K562 (cell line): ENCODE data around the gene SORCS1.

ENCODE experiments used
- ATF7 ChIP-seq: fragments of 450-650 bp; IDR thresholded peaks from 2 replicates; pipeline ENCODE4 v1.7.1; 2014; ENCODE audit warnings: mild to moderate bottlenecking, moderate library complexity
- CBX3 ChIP-seq, 2 experiments: IDR thresholded peaks; 1 replicate in 1 of 2; 2 replicates in 1 of 2; pipeline ENCODE4 v1.6.1; 2012; ENCODE audit warnings: inconsistent platforms in 2 of 2, low read length in 2 of 2, borderline replicate concordance in 1 of 2, control low read depth in 1 of 2
- EP300 ChIP-seq: IDR thresholded peaks from 2 replicates; pipeline ENCODE4 v1.6.1; 2012; ENCODE audit warnings: low read length, improper control_type of control experiment
- EZH2 ChIP-seq: IDR thresholded peaks from 2 replicates; pipeline ENCODE4 v1.6.1; 2012; ENCODE audit warnings: low read depth, mild to moderate bottlenecking, inconsistent platforms, low read length, borderline replicate concordance
- NR1H2 ChIP-seq: sonication (generic); formaldehyde crosslinking; IDR thresholded peaks from 2 replicates; pipeline ENCODE4 v1.4.0; 2020; ENCODE audit warnings: mild to moderate bottlenecking, missing genetic modification reagents
- RHOXF2B ChIP-seq: fragments of 250-450 bp; sonication (Bioruptor Pico); conservative IDR thresholded peaks from 2 replicates; pipeline ENCODE4 v1.5.1; 2021
- TEAD1 ChIP-seq, 2 experiments: fragments of 450-650 bp in 1 of 2; sonication (generic) in 1 of 2; formaldehyde crosslinking; IDR thresholded peaks; 2 replicates each; pipeline versions ENCODE4 v1.4.0 to v1.8.0; 2020 to 2022; ENCODE audit warnings: mild to moderate bottlenecking in 2 of 2, missing genetic modification reagents in 1 of 2
- ZNF133 ChIP-seq: fragments of 250-450 bp; sonication (Bioruptor Pico); IDR thresholded peaks from 2 replicates; pipeline ENCODE4 v1.4.0; 2020; ENCODE audit warnings: mild to moderate bottlenecking
- TF ChIP-seq, protein P1 (sequence below), 2 experiments: IDR thresholded peaks; 2 replicates each; pipeline ENCODE4 v1.6.1; 2012; ENCODE audit warnings: improper control_type of control experiment in 2 of 2, low read depth in 2 of 2, low read length in 2 of 2, borderline replicate concordance in 1 of 2
- TF ChIP-seq, protein P2 (sequence below): fragments of 450-650 bp; IDR thresholded peaks from 2 replicates; pipeline ENCODE4 v1.6.1; 2017; ENCODE audit warnings: antibody characterized with exemption, mild to moderate bottlenecking

DNA sequence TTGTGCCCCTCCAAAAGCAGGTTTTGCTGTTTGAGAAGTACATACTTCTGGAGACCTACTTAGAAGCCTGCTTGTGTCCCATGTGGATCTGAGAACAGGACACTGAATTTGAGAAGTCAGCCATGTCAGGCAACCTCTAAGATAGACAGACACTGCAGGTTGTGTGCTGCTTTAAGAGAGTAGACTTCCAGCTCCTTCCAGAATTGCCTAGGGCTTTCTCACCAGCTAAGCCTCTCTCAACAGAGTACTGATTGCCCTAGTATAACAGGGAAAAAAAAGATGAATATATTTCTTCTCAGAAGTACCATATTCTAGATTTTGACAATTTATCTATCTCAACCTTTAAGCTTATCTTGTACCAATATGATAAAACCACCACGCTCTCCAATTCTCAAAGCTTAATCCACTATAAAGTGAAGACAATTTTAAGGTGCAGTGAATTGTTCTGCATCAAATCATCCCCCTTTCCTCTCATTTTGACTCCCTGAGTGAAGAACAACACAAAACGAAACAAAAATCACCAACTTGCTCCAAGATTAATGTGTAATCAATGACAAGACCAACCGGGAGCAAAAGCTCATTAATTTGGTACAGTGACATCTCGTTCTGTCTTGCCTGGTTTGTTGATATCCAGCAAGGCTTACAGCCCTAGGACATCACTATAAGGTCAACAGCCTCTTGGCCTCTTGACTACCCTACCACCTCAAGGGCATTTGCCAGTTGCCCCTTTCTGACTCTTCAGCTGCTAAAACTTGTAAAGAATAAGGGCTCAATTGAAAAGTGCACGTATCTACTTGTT is 214.6 kb downstream of the SORCS1 start:
- TF ChIP-seq ATF7 (no peak), EP300 (no peak), EZH2 (no peak), ZNF133 (no peak), NR1H2 (CRISPR knock-in tag) (no peak), TEAD1 (CRISPR knock-in tag; IDR thresholded peaks at IDR 0.05) (no peak), RHOXF2B (CRISPR knock-in tag) (no peak), CBX3 (IDR thresholded peaks at IDR 0.05; ENCODE audit: borderline replicate concordance in 1 of 2, low read length in 2 of 2) (no peak)
- TF ChIP-seq, protein P1, sequence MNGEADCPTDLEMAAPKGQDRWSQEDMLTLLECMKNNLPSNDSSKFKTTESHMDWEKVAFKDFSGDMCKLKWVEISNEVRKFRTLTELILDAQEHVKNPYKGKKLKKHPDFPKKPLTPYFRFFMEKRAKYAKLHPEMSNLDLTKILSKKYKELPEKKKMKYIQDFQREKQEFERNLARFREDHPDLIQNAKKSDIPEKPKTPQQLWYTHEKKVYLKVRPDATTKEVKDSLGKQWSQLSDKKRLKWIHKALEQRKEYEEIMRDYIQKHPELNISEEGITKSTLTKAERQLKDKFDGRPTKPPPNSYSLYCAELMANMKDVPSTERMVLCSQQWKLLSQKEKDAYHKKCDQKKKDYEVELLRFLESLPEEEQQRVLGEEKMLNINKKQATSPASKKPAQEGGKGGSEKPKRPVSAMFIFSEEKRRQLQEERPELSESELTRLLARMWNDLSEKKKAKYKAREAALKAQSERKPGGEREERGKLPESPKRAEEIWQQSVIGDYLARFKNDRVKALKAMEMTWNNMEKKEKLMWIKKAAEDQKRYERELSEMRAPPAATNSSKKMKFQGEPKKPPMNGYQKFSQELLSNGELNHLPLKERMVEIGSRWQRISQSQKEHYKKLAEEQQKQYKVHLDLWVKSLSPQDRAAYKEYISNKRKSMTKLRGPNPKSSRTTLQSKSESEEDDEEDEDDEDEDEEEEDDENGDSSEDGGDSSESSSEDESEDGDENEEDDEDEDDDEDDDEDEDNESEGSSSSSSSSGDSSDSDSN (IDR thresholded peaks at IDR 0.05; ENCODE audit: borderline replicate concordance in 1 of 2, low read depth in 2 of 2, low read length in 2 of 2): no peak
- TF ChIP-seq, protein P2, sequence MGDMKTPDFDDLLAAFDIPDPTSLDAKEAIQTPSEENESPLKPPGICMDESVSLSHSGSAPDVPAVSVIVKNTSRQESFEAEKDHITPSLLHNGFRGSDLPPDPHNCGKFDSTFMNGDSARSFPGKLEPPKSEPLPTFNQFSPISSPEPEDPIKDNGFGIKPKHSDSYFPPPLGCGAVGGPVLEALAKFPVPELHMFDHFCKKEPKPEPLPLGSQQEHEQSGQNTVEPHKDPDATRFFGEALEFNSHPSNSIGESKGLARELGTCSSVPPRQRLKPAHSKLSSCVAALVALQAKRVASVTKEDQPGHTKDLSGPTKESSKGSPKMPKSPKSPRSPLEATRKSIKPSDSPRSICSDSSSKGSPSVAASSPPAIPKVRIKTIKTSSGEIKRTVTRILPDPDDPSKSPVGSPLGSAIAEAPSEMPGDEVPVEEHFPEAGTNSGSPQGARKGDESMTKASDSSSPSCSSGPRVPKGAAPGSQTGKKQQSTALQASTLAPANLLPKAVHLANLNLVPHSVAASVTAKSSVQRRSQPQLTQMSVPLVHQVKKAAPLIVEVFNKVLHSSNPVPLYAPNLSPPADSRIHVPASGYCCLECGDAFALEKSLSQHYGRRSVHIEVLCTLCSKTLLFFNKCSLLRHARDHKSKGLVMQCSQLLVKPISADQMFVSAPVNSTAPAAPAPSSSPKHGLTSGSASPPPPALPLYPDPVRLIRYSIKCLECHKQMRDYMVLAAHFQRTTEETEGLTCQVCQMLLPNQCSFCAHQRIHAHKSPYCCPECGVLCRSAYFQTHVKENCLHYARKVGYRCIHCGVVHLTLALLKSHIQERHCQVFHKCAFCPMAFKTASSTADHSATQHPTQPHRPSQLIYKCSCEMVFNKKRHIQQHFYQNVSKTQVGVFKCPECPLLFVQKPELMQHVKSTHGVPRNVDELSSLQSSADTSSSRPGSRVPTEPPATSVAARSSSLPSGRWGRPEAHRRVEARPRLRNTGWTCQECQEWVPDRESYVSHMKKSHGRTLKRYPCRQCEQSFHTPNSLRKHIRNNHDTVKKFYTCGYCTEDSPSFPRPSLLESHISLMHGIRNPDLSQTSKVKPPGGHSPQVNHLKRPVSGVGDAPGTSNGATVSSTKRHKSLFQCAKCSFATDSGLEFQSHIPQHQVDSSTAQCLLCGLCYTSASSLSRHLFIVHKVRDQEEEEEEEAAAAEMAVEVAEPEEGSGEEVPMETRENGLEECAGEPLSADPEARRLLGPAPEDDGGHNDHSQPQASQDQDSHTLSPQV: no peak
